ENCODE results near the gene SFSWAP. TPM values are rescaled to one million over a fixed set of nuclear protein-coding genes. Genes with fewer than 3 reads are reported as not detected.

SFSWAP gene
- total RNA-seq, 1 donor from 2014 or later = 18.2 TPM

GRCh38 chr12:131766382-131767107, 55.7 kb downstream of the SFSWAP start:
- Histone ChIP-seq H3K36me3 (ENCODE audit: control insufficient read depth, insufficient read depth, low read length) (peaks cover 21% of the 10 kb centered on the region), H3K27me3 (ENCODE audit: control insufficient read depth, insufficient read depth, low read length) (no peaks in the 10 kb centered on the region), H3K4me3 (ENCODE audit: low read depth, low read length) (no peak overlapping the region)
- TF ChIP-seq CTCF (IDR thresholded peaks at IDR 0.05; ENCODE audit: insufficient read depth, low read length, severe bottlenecking) = no peak
- no peak for FAIRE-seq
- DNase-seq (ENCODE audit: low read depth) = no peak

DNA sequence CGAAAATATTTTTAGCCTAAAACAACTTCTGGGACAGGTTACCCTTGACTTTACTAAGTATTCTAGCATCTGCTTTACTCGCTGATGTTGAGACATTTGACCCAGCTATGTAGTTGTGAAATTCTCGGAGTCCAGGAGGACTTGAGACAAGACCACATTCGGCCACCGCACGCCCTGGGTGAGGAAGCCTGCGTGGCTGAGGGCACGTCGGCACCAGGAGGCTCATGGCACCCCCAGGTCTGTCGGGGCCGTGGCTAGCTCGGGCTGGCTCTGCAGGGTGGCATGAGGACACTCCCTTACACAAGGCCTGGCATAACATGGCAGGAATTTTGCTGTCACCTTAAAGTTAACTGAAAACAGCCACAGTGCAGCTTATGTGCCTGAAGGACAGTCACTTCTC, 59.2 kb downstream of the SFSWAP start:
- FAIRE-seq (no peak), DNase-seq (ENCODE audit: low read depth) (no peak)
- H3K4me3 ChIP-seq (ENCODE audit: low read depth, low read length) = no peak overlapping the region
- no peaks in the 10 kb centered on the region for H3K27me3 ChIP-seq (ENCODE audit: control insufficient read depth, insufficient read depth, low read length)
- peaks cover 17% of the 10 kb centered on the region for H3K36me3 ChIP-seq (ENCODE audit: control insufficient read depth, insufficient read depth, low read length)
- no peak for TF ChIP-seq CTCF (IDR thresholded peaks at IDR 0.05; ENCODE audit: insufficient read depth, low read length, severe bottlenecking)

DNA sequence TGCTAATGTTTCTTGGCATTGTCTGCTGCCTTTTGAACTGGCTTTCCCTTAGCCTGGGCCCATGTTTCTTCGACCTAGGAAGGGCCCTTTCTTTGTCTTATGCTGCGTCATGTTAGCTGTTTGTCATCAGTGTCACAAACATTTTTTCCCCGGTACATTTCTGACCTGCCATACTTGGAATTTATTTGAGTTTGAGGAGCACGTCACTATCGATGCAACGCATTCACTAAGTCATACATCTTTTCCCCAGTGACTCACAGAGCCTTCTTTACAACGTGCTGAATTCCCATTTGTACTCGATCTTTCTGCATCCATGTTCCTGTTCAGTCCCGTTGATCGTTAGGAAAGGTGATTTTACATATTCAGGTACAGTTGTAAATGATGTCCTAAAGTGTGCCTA, 61.1 kb downstream of the SFSWAP start:
- H3K27me3 ChIP-seq (ENCODE audit: control insufficient read depth, insufficient read depth, low read length) = no peaks in the 10 kb centered on the region
- DNase-seq (ENCODE audit: low read depth) (no peak), FAIRE-seq (no peak)
- peaks cover 14% of the 10 kb centered on the region for H3K36me3 ChIP-seq (ENCODE audit: control insufficient read depth, insufficient read depth, low read length)
- no peak for TF ChIP-seq CTCF (IDR thresholded peaks at IDR 0.05; ENCODE audit: insufficient read depth, low read length, severe bottlenecking)
- H3K4me3 ChIP-seq (ENCODE audit: low read depth, low read length) = no peak overlapping the region

DNA sequence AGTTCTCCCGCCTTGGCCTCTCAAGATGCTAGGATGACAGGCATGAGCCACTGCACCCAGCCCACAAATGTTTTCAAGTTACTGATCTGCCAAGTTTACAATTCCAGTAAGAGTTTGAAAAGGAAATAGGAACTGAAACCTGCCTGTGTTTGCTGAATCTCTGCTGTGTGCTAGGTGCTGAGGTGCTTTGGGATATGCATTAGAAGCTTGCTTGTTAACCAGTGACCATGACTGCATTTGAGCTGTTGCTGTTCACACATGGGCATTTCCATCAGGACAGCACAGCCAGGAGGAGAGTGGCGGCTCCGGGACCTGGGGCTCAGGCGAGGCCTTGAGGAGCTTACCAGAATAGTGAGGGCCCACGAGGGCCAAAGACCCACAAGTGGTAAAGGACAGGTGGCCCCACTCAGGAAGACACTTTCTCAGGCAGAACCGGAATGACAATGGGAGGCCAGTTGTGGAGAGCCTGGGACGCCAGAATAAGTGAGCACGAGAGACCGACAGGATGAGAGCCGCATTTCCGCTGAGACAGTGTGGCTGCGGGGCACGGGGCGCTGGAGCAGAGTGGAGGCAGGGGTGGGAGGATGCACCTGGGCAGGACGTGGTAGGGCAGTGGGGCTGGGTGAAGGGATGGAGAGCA, 62.8 kb downstream of the SFSWAP start:
- no peak overlapping the region for H3K4me3 ChIP-seq (ENCODE audit: low read depth, low read length)
- peaks cover 11% of the 10 kb centered on the region for H3K36me3 ChIP-seq (ENCODE audit: control insufficient read depth, insufficient read depth, low read length)
- no peak for TF ChIP-seq CTCF (IDR thresholded peaks at IDR 0.05; ENCODE audit: insufficient read depth, low read length, severe bottlenecking)
- no peak for FAIRE-seq
- no peak for DNase-seq (ENCODE audit: low read depth)
- no peaks in the 10 kb centered on the region for H3K27me3 ChIP-seq (ENCODE audit: control insufficient read depth, insufficient read depth, low read length)

DNA sequence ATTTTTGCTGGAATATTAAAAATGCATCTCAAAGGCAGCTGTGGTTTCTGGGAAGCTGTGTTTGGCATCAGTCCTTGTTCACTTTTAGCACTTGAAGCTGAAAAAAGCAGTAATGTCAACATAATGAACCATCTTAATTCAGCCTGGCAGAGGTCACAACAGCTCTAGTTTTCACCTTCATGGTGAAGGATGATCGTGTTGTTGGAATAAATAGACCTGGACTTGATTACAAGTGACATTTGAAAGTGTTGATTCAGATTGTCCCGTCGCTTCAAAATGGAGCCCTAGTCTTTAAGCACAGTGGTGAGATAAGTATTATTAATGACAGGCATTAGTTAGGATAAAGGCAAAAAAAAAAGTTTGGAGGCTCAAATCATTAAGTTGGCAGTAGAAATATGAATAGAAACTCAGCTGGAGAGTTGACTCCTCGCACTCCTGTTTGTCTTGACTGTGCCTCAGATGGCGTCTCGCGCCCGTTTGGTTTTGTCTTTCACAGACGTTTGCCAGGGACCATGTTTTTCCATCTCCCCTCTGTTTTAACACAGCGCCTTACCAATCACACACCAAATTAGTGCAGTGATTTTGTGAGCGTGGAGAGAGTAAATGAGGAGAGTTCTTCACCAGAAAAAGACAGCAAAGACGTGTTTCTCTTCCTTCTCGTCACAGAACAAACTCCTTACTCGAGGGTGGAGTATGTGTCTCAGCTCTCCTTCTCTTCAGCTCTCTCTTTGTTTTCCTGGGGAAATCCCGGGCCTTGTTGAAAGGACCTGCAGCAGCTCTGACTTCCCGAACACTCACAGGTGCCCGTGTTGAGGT, 63.9 kb downstream of the SFSWAP start:
- peak overlapping the region; percentile 5 for H3K4me3 ChIP-seq (ENCODE audit: low read depth, low read length)
- TF ChIP-seq CTCF (IDR thresholded peaks at IDR 0.05; ENCODE audit: insufficient read depth, low read length, severe bottlenecking) = no peak
- FAIRE-seq = no peak
- H3K36me3 ChIP-seq (ENCODE audit: control insufficient read depth, insufficient read depth, low read length) = peaks cover 15% of the 10 kb centered on the region
- no peaks in the 10 kb centered on the region for H3K27me3 ChIP-seq (ENCODE audit: control insufficient read depth, insufficient read depth, low read length)
- DNase-seq (ENCODE audit: low read depth) = peak; percentile 68
